SIG-M5 (cell line): ENCODE results near the gene LMF1.

Source experiments
- DNase-seq: peaks from one replicate; lab custom pipeline; 2025; lab: John Stamatoyannopoulos, UW

The LMF1 gene

DNA sequence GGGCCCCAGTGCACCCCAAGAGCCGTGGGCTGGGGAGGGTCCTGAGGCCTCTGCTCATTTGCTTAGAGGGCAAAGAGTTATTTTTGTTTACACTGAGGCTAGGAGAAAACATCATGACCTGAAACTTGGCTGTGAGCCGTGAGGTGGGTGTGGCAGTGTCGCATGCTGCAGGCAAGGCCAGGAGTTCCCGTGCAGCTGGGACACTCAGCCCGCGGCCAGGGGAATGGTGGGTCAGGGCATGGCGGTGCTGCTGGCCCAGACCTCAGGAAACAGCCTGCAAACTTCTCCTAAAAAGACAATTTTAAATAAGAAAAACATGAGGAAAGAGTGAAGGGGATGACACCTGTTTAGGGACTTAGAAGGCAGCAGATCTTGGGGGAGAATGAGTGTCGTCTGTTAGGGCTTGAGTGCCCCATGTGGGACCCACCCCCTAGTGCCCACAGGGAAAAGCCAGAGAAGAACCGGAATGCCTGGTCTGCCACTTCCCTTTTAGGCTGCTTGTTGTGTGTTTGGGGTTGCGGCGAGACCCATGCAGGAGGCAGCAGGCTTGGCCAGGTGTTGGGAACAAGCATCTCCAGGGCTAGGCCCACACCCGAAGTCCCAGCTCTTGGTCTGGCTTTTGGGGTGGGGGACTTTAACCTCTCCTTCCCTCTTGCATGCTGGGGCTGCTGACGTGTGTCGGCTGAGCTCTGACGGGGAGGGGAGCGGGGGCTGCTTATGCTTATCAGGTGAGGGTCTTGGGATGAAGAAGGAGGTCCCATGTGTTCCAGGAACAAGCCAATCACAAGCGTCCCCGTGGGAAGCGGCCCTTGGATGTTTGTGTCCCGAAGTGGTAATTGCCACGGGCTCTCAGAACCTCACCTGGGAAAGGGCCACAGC, 89.3 kb downstream of the LMF1 start:
- DNase-seq = no peak

DNA sequence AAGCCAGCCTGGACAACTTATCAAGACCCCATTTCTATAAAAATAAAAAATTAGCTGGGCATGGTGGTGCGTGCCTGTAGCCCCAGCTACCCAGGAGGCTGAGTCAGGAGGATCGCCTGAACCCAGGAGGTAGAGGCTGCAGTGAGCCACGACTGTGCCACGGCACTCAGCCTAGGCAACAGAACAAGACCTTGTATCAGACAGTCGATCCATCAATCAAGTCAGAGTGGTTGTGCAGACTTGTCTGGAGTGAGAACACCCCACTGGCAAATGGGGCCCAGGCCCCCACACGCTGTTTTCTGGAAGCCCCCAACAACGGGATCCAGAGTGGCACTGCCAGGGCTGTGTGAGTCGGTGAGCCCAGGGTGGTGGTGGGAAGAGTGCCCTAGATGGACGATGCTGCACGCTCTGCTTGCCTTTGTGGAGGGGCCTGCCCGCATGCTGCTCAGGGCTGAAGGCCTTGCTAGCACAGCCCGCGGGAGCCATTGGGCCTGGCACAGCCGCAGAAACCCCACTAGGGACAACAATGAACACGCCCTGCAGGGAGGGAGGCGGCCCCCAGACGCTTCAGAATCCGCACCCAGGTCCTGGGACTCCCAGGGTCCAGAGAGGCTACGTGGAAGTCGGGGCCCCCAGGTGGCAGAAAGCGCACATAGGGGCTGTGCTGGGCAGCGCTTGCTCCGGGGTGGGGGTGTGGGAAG, 90.2 kb downstream of the LMF1 start:
- no peak for DNase-seq

DNA sequence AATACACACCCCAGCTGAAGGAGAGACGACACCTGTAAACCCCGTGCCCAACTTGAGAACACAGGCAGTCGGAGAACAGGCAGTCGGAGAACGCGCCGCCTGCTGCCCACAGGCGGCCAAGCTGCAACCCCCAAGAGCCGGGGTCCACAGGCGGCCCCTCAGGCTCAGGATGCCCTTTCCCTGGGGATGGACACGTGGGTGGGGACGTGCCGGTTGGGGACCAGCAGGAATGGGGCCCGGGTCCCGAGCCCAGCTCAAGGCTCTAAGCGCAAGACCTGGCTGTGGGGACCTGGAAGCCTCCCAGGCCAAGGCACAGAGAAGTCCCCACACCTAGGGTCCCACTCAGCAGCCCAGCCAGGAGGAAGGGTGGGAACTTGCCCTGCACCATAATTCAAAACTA, 90.8 kb downstream of the LMF1 start:
- DNase-seq = no peak

DNA sequence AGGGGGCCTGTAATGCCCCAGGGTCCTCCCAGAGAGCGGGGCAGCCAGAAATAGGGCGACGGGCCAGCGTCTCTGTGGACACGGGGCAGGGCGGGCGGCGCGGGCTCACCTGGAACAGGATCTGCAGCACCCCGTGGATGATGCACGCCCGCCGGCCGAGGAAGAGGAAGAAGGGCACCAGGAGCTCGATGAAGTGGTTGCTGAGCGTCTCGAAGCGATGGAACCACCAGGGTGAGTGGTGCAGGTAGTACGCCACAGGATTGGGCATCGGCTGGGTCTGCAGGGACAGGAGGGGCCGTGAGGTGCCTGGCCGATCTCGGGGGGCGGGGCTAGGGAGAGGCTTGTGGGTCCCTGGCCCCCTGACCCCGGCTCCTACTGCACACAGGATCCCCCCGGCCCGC, 91.3 kb downstream of the LMF1 start:
- no peak for DNase-seq

DNA sequence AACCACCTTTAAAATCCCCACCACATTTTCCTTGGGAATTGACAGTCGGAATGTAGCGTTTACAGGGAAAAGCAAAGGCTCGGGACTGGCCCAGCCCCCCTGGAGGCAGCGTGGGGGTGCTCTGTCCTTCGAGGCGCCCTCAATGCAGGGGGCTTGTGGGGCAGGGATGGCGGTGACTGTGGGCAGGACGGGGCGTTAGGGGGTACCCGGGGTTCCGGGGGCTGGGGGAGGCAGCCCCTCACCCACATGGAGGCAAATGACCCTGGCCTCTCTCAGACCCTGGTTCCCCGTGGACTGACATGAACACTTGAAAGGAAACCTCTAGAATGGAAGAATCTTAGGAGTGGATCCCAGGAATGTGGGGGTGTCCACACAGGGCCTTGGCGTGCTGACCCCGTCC, 91.9 kb downstream of the LMF1 start:
- no peak for DNase-seq

DNA sequence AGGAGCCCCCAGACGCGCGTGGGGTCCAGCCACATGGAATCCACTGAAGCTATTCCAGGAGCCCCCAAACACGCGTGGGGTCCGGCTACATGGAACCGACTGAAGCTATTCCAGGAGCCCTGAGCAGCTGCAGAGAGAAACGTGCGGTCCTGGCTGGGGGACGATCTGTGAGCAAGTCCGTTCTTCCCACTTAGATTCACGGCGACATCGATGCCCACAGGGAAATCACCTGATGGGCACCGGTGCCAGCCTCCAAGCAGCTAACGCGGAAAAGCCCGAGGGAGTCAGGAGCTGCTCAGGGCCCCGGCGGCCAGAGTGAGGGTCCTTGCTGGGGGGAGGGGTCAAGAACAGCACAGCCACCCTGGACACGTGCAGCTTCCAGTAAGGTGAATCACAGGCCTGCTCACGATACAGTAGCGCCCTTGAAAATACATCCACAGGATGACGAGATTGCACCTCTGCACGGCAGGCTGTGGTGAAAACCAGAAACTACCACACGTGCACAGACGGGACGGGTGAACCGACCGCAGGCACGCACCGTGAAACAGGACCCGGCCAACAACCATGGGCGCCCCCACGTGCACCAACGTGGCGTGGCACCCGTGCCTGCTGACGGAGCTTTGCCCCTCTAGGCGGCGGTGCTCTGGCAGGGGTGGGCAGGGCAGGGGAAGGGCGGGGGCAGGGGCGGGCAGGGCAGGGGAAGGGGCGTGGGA, 92.6 kb downstream of the LMF1 start:
- DNase-seq = no peak

DNA sequence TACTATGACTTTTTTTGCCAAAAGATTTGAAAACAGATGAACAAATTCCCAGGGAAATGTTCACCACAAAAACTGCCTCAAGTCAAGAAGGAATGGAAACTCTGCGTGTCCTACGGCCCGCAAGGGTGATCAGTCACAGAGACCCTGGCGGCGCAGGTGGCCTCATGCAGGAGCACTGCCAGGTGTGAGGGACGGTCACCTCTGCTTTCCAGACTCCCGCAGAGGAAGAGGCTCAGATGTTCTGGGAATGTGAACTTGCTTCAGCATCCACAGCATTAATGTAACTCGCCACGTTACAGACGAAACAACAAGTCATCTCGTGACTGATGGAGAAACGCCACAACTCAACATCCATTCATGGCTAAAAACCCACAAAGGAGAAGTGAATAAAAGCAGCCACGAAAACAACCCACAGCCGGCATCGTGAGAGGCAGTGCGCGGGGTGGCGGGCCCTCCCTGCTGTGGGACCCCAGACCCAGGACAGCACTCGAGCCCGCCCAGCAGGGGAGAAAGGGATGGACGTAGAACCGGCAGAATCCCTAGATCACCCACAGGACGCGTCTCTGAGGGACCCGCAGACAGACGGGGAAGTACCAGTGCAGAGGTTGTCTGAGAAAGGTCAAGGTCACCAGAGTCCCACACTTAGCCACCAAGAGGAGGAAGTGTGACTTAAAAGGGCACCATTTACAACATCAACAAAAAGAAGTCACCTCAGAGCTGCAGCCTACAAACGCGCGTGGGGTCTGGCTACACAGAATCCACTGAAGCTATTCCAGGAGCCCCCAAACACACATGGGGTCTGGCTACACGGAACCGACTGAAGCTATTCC, 93.3 kb downstream of the LMF1 start:
- no peak for DNase-seq

DNA sequence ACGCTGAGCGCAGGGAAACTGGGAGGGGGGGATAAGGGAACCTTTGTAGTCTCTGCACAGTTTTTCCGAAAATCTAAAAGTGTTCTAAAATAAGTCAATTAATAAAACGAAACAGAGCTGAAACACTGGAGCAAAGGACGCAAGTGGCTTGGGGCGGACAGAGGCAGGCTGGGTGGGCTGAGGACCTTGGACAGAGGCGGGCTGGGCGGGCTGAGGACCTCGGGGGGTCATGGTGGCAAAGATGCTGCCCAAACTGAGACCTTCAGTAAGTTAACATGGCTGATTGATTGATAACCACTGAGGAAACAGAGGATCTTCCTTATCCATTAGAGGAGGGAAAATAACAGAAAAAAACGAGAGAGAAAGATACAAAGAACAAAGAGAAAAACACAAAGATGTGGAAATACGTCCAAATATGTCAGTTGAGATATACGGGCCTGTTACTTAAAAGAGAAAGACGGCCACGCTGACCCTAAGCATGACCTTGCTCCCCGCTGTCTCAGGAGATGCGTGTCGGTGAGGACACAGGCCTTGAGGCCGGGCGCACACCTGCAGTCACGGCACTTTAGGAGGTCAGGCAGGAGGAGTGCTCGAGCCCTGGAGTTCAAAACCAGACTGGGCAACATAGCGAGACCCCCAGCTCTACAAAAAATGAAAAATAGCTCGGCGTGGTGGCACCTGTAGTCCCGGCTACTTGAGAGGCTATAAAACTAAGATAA, 94.1 kb downstream of the LMF1 start:
- DNase-seq = no peak

DNA sequence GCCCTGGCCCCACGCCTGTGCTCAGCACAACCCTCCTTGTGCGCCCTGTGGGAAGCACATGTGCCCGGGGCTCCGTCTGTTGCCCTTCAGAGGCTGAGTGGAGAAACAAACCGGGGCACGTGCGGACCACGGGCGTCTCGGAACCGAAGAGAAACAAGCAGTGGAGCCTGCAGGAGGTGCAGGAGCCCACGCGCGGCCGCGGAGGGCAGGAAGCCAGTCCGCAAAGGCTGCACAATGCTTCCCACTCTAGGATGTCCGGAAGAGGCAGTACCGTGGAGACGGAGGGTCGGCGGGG, 94.8 kb downstream of the LMF1 start:
- DNase-seq = no peak

DNA sequence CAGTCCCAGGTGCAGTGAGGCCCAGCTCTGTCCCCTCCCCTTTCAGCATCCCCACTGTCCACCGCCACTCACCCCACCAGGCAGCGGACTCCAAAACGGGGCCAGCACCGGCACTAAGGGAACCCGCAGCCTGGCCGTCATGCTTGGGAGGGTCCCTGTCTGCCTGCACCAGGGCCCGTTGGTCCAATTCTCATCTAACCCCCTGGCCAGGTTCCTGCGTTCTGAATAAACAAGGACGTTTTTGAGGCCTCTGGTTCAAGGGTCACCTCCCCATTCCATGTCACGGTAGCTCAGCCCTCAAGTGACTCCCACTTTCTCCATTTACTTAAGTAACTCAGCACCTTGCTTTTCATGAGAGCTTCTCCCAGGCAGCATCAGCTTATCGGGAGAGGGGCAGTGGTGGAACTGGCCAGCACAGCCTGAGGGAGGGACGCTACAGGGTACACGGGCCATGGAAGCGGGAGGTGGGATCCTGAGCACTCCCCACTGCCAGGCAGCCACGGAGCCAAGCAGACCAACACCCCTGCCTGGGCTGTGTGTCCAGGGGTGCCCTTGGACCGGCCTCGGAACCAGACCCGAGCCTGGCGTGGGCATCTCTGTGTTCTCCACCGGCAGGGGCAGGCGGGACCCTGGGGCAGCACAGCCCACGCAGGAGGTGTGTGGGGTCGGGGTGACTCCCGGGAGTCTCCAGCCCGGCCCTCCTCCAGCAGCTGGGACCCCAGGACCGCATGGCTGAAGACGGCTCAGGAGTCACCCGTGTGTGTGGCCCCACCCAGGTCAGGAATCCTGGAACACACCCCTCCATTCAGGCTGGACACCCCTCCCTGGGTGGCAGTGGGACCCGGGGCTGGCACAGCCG, 95.4 kb downstream of the LMF1 start:
- no peak for DNase-seq

DNA sequence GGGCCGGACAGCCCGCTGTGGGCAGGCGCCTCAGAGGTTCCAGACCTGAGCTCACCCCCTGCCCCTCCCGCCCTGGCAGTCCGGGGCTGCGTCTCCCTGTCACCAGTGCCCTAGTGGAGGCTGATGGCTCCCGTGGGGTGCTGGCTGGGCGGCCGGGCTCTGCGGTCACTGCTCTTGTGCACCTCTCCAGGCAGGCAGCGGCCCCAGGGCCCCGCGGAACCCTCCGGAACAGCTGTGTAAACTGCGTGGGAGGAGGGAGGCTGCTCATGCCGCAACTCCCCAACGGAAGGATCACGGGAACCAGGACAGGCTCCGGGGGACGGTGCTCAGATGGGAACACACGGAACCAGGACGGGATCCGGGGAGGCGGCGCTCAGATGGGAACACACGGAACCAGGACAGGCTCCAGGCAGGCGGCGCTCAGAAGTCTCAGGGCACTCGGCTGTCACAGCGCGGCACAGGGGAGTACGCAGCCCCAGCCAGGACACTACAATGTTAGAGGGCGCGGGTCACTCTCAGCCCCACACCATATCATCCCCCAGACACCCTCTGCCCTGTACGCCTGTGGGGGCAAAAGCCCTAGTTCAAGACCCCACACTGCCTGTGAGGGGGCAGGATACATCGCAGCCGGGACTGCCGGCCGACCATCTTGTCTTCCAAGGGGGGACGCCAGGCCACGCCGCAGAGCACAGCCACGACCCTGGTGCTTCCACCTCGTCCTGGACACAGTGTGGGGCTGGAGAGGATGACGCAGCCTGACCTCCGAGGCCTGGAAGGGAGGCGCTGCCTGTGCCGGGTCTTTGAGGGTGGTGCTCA, 96.2 kb downstream of the LMF1 start:
- no peak for DNase-seq

DNA sequence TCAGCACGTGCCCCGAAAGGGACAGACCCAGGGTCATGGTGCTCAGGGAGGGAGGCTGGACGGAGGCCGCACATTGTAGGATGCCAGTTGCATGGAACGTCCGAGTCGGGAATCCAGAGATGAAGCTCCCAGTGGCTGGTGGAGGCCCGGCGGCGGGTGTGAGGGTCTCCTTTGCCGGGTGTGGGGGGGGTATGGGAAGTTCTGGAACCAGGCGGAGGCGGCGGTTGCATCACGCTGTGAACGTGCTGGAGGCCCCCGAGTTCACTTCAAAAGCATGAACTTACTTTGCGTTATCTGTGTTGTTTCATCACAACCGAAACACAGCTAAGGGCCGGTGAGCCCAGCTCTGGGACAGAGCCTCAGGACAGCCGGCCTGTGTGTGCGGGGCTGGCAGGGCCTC, 96.9 kb downstream of the LMF1 start:
- no peak for DNase-seq

DNA sequence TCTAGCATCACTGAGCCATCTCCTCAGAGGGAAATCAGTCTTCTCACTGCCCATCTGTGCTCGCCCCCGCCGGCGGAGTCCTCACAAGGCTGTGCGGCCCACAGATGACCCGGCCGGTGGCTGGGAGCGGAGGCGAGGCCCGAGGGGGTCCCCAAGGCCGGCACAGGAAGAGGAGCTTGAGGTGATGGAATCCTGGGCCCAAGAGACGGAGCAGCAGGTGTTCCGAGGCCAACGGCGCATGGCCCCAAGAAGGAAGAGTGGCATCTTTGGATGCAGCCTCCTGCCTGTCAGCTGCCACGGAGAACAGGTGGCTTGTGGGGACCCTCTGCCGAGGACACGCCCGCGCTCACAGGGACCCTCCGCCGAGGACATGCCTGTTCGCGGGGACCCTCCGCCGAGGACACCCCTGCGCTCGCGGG, 97.5 kb downstream of the LMF1 start:
- no peak for DNase-seq

DNA sequence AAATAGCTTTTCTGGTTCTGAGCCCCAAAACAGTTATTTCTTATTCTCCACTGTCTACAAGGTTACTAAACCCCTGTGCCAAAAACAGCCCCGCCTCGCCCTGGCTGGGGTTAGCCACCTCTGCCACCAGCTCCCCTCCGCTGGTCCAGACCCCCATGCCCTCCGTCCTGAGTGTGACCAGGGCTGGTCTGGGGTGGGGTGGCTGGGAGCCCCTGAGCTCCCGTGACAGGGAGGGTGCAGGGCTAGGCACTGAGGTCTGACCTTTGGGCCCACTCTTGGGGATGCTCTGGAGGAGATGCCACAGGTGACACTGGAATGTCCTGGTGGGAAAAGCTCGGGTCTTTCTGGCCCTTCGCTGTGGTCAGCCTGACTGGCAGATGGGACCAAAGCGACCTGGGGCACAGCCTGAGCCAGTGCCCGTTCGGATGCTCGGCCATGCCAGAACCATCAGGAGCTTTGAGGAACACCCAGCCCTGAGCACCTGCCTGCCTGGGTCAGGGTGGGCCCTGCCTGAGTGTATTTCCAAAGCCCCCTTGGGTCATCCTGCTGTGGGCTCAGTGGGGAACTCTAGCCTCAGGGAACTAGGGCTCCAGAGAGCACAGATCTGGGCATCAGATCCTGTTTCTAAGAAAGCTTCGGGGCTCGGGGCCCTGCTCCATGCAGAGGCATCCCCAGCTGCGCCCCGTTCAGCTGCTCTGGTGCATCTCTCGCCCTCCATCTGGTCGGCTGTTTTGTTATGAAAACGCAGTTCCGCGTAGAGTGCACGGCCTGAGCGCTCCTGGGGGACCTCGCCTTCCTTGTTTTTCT, 98.1 kb downstream of the LMF1 start:
- DNase-seq = no peak

DNA sequence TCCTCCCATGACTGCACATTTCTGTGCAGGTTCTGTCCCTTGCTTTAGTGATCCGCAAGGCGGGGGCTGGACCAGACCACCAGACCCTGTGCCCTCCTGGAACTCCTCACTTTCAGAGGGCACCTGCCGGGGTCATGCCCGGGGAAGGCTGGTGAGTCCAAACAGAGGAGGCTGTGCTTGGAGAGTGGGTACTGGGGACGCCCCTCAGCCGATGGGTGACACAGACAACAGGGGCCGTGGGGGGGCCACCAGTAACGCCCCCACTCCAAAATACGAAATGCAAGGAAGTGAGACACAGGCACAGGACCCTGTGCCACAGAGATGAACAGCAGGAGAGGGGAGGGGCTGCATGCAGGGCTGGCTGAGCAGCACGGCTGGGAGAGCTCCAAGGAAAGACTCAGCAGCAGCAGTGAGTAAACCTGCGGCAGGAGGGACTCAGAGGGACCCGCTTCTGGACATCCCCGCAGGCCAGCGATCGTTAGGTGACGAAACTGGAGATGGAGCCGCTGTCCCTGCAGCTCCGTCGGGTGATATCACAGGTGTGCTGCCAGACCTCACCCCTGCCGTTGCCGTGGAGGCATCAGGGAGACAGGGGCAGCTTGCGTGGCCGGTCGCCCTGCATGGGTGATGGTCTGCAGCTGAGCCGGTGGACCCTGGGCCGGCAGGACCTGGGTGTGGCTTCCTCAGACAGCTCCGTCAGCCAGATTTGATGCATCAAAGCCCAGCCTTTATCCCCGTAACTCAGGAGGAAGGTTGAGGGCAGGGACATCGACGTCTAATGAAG, 99.0 kb downstream of the LMF1 start:
- no peak for DNase-seq

DNA sequence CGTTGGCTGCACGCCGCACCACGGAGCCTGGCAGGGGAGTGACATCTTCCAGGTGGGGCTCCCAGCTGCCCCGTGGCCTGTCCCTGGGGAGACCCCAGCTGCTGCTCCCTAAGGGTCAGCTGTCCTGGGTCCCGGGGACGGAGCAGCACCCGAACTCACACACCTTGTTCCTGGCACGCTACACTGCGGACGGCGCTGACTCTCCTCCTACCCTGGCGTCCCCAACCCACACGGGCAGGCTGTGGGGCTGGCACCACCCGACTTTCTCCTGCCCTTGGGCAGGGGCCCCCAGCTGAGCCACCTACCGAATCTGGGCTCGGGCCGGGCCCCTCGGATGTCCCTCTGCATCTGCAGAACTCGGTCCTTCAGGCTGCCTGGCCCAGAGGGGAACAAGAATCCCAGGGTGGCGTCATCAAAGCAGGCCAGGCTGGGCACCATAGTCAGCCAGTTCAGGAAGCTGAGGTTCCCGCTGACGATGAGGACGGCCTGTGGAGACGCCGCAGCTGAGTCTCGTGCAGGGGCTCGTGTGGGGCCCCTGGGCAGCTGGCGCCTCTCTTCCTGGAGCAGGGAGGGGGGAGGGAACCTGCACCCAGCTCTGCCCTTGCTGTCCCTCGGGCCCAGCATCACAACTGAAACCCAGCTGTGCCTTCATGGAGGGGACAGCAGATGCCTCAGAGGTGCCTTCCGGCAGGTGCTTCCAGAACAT, 99.8 kb downstream of the LMF1 start:
- DNase-seq = no peak
